ENCODE results near the gene GALNTL6. TPM values are rescaled to one million over a fixed set of nuclear protein-coding genes. Genes with fewer than 3 reads are reported as not detected.

GALNTL6 gene
- total RNA-seq, 2 donors from 2014 or later = 0.71 TPM; not detected in 1

- Histone ChIP-seq H3K9me3 (ENCODE audit: control insufficient read depth, low read length) (no peaks in the 10 kb centered on the region), H3K4me1 (ENCODE audit: control insufficient read depth, insufficient read depth, low read length) (peaks cover 2% of the 10 kb centered on the region), H3K9ac (ENCODE audit: extremely low read depth, low read length, poor library complexity, severe bottlenecking) (no peak overlapping the region), H3K4me3 (ENCODE audit: low read length) (no peak overlapping the region), H3K27ac (ENCODE audit: low read depth, low read length) (no peak overlapping the region), H3K27me3 (ENCODE audit: control insufficient read depth, insufficient read depth, low read length, poor library complexity, severe bottlenecking) (no peaks in the 10 kb centered on the region), H3K36me3 (ENCODE audit: control insufficient read depth, insufficient read depth, low read length) (no peaks in the 10 kb centered on the region)
- Mint-ChIP-seq H3K4me1 (peaks cover 5% of the 10 kb centered on the region), H3K27ac (no peak overlapping the region), H3K27me3 (ENCODE audit: insufficient read depth) (no peaks in the 10 kb centered on the region), H3K4me3 (no peak overlapping the region), H3K9me3 (no peaks in the 10 kb centered on the region), H3K36me3 (ENCODE audit: low read depth) (no peaks in the 10 kb centered on the region)
- no peak for TF ChIP-seq CTCF (conservative IDR thresholded peaks at IDR 0.05)
- 90 to 100% methylated on average over 1 of the region's 2 CpGs for WGBS, 2 experiments (ENCODE audit: insufficient coverage in 1 of 2, insufficient read length in 1 of 2)
- no peak for DNase-seq
These were observed 334.5 kb downstream of the GALNTL6 start for GRCh38 chr4:172147687-172148086.

DNA sequence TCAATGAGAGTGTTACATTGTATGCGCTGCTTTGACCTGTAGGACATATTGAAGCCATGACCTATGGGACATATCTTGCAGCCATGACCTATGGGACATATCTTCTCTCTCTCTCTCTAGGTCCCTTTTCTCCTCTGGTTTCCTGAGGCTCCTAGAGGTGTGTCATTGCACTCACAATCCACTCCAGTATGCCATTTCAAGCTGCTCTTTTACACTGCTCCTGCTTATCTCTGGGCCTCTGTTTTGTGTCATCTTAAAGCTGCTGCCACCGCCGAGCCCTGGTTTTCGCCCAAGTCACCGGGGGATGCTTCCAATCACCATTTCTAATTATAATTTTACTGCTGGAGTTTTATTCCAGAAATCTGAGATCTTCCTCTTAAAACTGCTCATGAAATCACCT lies 336.1 kb downstream of the GALNTL6 start:
- Mint-ChIP-seq H3K4me3 (no peak overlapping the region), H3K9me3 (no peaks in the 10 kb centered on the region), H3K4me1 (peaks cover 6% of the 10 kb centered on the region), H3K27ac (no peak overlapping the region), H3K27me3 (ENCODE audit: insufficient read depth) (no peaks in the 10 kb centered on the region), H3K36me3 (ENCODE audit: low read depth) (no peaks in the 10 kb centered on the region)
- Histone ChIP-seq H3K9ac (ENCODE audit: extremely low read depth, low read length, poor library complexity, severe bottlenecking) (no peak overlapping the region), H3K27ac (ENCODE audit: low read depth, low read length) (no peak overlapping the region), H3K4me1 (ENCODE audit: control insufficient read depth, insufficient read depth, low read length) (no peaks in the 10 kb centered on the region), H3K9me3 (ENCODE audit: control insufficient read depth, low read length) (no peaks in the 10 kb centered on the region), H3K4me3 (ENCODE audit: low read length) (no peak overlapping the region), H3K27me3 (ENCODE audit: control insufficient read depth, insufficient read depth, low read length, poor library complexity, severe bottlenecking) (no peaks in the 10 kb centered on the region), H3K36me3 (ENCODE audit: control insufficient read depth, insufficient read depth, low read length) (no peaks in the 10 kb centered on the region)
- TF ChIP-seq CTCF (conservative IDR thresholded peaks at IDR 0.05) = no peak
- DNase-seq = no peak
- WGBS, 2 experiments (ENCODE audit: insufficient coverage in 1 of 2, insufficient read length in 1 of 2) = 74 to 75% methylated on average over 4 to 5 of the region's 5 CpGs

GRCh38 chr4:172152284-172152683 lies 339.1 kb downstream of the GALNTL6 start:
- DNase-seq = no peak
- Histone ChIP-seq H3K9me3 (ENCODE audit: control insufficient read depth, low read length) (no peaks in the 10 kb centered on the region), H3K27me3 (ENCODE audit: control insufficient read depth, insufficient read depth, low read length, poor library complexity, severe bottlenecking) (no peaks in the 10 kb centered on the region), H3K9ac (ENCODE audit: extremely low read depth, low read length, poor library complexity, severe bottlenecking) (no peak overlapping the region), H3K27ac (ENCODE audit: low read depth, low read length) (no peak overlapping the region), H3K36me3 (ENCODE audit: control insufficient read depth, insufficient read depth, low read length) (no peaks in the 10 kb centered on the region), H3K4me1 (ENCODE audit: control insufficient read depth, insufficient read depth, low read length) (no peaks in the 10 kb centered on the region), H3K4me3 (ENCODE audit: low read length) (no peak overlapping the region)
- peaks cover 6% of the 10 kb centered on the region for H3K4me1 Mint-ChIP-seq
- H3K9me3 Mint-ChIP-seq = no peaks in the 10 kb centered on the region
- H3K36me3 Mint-ChIP-seq (ENCODE audit: low read depth) = no peaks in the 10 kb centered on the region
- no peaks in the 10 kb centered on the region for H3K27me3 Mint-ChIP-seq (ENCODE audit: insufficient read depth)
- WGBS, 2 experiments (ENCODE audit: insufficient coverage in 1 of 2, insufficient read length in 1 of 2) = 91 to 100% methylated on average over 1 to 3 of the region's 3 CpGs
- no peak overlapping the region for H3K27ac Mint-ChIP-seq
- H3K4me3 Mint-ChIP-seq = no peak overlapping the region
- no peak for TF ChIP-seq CTCF (conservative IDR thresholded peaks at IDR 0.05)

Data from endodermal cell (in vitro differentiated cells).